HG03039 (cell line): ENCODE measurements around the gene IER3.
"Not testable (repeated sequence)": the region's sequence is repeated elsewhere in the genome, so short reads cannot be mapped to it uniquely, and the experiment has no call there.

ENCODE experiments used
- ATAC-seq: cut with Tn5 transposase; IDR thresholded peaks from one replicate; pipeline ENCODE4 v1.9.1; 2021; ENCODE audit warnings: mild to moderate bottlenecking, moderate library complexity; ENCODE audit not compliant: unreplicated experiment

The IER3 gene

GRCh38 chr6:30725713-30726505 lies 18.4 kb downstream of the IER3 start:
- no peak for ATAC-seq

- ATAC-seq = no peak
Observed at GRCh38 chr6:30724906-30725667, 19.3 kb downstream of the IER3 start.

- not testable (repeated sequence) for ATAC-seq
Observed at GRCh38 chr6:30723843-30724741, 20.3 kb downstream of the IER3 start.

- ATAC-seq = not testable (repeated sequence)
Observed at GRCh38 chr6:30723159-30723842, 21.0 kb downstream of the IER3 start.

DNA sequence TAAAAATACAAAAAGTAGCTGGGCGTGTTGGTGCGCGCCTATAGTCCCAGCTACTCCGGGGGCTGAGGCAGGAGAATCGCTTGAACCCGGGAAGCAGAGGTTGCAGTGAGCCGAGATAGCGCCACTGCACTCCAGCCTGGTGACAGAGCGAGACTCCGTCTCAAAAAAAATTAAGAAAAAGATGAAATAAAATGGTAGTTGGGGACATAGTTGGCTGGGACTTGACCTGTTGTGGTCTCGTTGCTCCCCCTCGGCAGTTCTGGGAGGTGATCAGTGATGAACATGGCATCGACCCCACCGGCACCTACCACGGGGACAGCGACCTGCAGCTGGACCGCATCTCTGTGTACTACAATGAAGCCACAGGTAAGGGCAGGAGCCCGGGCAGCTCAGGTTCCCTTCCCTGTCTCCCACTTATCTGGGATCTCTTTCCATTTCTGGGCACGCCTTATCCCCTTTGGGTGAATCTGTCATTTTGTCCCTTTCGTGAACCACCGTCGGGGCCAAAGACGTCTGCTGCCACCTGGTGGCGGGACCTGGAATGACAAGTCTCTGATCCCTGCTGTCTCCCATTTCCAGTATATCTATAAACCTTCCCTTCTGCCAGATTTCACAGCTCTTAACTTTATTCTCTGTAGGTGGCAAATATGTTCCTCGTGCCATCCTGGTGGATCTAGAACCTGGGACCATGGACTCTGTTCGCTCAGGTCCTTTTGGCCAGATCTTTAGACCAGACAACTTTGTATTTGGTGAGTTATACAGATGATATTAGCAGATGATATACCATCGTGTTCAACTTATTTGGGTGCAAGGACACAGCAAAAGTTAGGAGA lies 21.9 kb downstream of the IER3 start:
- no peak for ATAC-seq

- ATAC-seq = not testable (repeated sequence)
Observed at GRCh38 chr6:30722025-30722279, 22.4 kb downstream of the IER3 start.

- no peak for ATAC-seq
Observed at GRCh38 chr6:30721198-30722024, 22.9 kb downstream of the IER3 start.

DNA sequence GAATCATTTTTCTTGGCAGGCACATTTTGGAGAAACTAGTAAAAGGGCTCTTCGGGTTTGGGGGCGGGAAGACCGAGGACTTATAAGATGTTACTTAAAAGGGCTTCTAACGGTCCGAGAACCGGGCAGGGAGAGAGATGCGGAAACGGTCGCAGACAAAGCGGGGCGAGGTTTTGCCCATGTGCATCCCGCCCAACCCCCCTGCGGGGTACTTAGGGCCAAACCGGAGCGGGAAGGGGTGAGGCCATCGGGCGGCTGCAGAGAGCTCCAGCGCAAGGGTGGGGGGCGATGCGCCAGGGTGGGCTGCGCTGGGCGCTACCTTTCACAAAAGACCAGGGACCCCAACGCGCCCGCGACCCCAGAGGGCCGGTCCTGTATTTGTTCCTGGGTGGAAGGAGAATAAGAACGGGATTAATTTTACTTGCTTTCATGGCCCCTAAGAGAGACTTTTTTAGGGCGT lies 23.6 kb downstream of the IER3 start:
- ATAC-seq = no peak

- peak; percentile 33 for ATAC-seq
Observed at GRCh38 chr6:30719791-30720737, 24.3 kb downstream of the IER3 start, which contains the start of gene TUBB. Gene TUBB (plus strand): TSS chr6:30720352. CDS start chr6:30720507, 155 bp downstream.

DNA sequence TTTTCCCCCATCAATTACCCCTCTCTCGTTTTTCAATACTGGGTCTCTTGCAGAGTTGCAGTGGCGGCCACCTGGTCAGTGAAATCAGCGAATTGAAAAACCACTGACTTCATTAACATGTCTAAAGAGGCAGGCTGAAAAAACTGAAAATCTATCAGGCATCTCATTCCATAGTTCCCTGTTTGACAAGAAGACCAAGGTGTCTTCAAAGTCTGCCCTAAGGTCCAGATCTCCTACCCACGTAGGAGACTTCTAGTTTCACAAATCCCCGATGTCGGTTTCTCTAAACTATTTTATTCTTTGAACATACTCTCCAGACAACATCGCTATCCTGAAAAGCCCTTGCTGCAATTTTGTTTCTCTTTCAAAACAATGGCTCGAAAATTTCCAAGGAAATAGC lies 25.0 kb downstream of the IER3 start:
- no peak for ATAC-seq

DNA sequence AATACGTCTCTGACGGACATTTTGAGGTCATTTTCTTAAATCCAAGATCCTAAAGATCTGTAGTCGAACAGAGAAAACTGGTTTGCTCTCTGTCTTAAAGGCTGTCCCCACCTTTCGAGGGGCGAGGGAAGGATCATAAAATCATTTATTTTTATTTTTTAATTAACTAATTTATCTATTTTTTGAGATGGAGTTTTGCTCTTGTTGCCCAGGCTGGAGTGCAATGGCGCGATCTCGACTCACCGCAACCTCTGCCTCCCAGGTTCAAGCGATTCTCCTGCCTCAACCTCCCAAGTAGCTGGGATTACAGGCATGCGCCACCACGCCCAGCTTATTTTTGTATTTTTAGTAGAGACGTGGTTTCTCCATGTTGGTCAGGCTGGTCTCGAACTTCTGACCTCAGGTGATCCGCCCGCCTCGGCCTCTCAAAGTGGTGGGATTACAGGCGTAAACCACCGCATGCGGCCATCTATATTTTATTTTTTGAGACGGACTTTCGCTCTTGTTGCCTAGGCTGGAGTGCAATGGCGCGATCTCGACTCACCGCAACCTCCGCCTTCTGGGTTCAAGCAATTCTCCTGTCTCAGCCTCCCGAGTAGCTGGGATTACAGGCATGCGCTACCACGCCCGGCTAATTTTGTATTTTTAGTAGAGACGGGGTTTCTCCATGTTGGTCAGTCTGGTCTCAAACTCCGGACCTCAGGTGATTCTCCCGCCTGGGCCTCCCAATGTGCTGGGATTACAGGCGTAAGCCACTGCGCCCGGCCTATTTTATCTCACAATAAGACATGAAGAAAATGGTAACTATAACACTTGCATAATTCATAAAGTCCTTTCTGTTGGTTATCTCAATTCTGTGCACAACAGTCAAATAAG lies 26.3 kb downstream of the IER3 start:
- not testable (repeated sequence) for ATAC-seq

GRCh38 chr6:30717129-30717844 lies 27.1 kb downstream of the IER3 start, which contains the start of gene MDC1:
Gene MDC1 (minus strand): TSS chr6:30717281. CDS start chr6:30715175, 2,106 bp downstream.
- peak; percentile 55 for ATAC-seq

GRCh38 chr6:30716879-30717128 lies 27.5 kb downstream of the IER3 start:
- ATAC-seq = no peak

DNA sequence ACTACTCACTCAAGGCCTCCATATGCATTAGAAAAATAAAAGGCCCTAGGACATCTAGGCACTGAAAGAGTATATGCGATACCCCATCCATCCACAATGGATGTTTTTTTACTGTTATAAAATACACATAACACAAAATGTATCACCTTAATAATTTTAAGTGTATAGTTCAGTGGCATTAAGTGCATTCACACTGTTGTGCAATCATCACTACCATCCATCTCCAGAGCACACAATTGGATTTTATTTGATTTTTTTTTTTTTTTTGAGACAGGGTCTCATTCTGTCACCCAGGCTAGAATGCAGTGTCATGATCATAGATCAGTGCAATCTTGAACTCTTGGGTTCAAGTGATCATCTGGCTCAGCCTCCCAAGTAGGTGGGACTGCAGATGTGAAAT lies 30.1 kb downstream of the IER3 start:
- ATAC-seq = no peak

DNA sequence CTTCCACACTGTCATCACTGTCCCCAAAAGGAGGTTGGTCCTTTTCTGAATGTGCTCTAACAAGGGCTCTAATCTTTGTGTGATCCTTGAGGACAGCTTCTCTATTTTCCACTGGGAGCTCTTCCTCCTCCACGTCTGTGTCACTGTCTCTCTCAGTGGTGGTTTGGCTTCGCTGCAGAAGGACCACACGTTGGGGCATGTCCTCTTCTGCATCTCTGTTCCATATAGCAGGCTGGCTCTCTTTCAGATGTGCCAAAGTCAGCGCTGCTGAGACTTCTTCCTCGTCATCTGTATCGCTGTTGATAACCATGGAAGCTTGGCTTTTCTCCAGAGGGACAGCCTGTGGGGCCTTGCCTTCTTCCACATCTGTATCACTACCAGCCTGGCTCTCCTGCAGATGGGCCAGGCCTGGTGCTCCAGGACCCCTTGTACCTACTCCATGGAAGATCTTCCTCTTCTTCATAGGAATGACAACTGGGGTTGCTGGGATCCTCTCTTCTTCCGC lies 31.9 kb downstream of the IER3 start:
- ATAC-seq = no peak

GRCh38 chr6:30711758-30712380 lies 32.5 kb downstream of the IER3 start:
- ATAC-seq = no peak
